GM18861 (cell line): Measurements from ENCODE around the gene VWC2L.

Experiments used
- ATAC-seq: cut with Tn5 transposase; IDR thresholded peaks from one replicate; pipeline ENCODE4 v1.9.1; 2021; ENCODE audit not compliant: unreplicated experiment

The VWC2L gene

GRCh38 chr2:214410918-214411554, at the start of gene VWC2L:
Gene VWC2L, plus strand, starts transcription at chr2:214411054. Its CDS starts 3,140 bp downstream, at chr2:214414194.
- no peak for ATAC-seq

- ATAC-seq = no peak
Observed at GRCh38 chr2:214361116-214361515, 49.7 kb upstream of the VWC2L start.

- ATAC-seq = no peak
Observed at GRCh38 chr2:214365549-214365948, 45.3 kb upstream of the VWC2L start.

GRCh38 chr2:214367171-214367570, 43.7 kb upstream of the VWC2L start:
- ATAC-seq = no peak

- ATAC-seq = no peak
Observed at GRCh38 chr2:214376618-214377285, 34.1 kb upstream of the VWC2L start.

- ATAC-seq = no peak
Observed at GRCh38 chr2:214377286-214377624, 33.6 kb upstream of the VWC2L start.

- no peak for ATAC-seq
Observed at GRCh38 chr2:214378455-214379103, 32.3 kb upstream of the VWC2L start.

GRCh38 chr2:214379227-214379626, 31.6 kb upstream of the VWC2L start:
- ATAC-seq = no peak

- ATAC-seq = no peak
Observed at GRCh38 chr2:214380681-214381080, 30.2 kb upstream of the VWC2L start.

GRCh38 chr2:214382229-214382628, 28.6 kb upstream of the VWC2L start:
- no peak for ATAC-seq

GRCh38 chr2:214386720-214387119, 24.1 kb upstream of the VWC2L start:
- no peak for ATAC-seq

GRCh38 chr2:214389334-214389733, 21.5 kb upstream of the VWC2L start:
- no peak for ATAC-seq

GRCh38 chr2:214393796-214394195, 17.1 kb upstream of the VWC2L start:
- no peak for ATAC-seq

- ATAC-seq = no peak
Observed at GRCh38 chr2:214395040-214395439, 15.8 kb upstream of the VWC2L start.

GRCh38 chr2:214401580-214401979, 9.3 kb upstream of the VWC2L start:
- no peak for ATAC-seq

GRCh38 chr2:214410128-214410775, 602 bp upstream of the VWC2L start:
- no peak for ATAC-seq

- no peak for ATAC-seq
Observed at GRCh38 chr2:214412679-214413078, 1.8 kb downstream of the VWC2L start.

GRCh38 chr2:214436470-214436869, 25.6 kb downstream of the VWC2L start:
- ATAC-seq = no peak

- ATAC-seq = no peak
Observed at GRCh38 chr2:214450118-214450894, 39.5 kb downstream of the VWC2L start.

- ATAC-seq = no peak
Observed at GRCh38 chr2:214451516-214452275, 40.8 kb downstream of the VWC2L start.
